HG02798 (cell line): Measurements from ENCODE around the gene DOCK7.
"Not testable (repeated sequence)": the region's sequence is repeated elsewhere in the genome, so short reads cannot be mapped to it uniquely, and the experiment has no call there.

Experiments
- ATAC-seq: cut with Tn5 transposase; IDR thresholded peaks from one replicate; pipeline ENCODE4 v1.9.1; 2021; ENCODE audit warnings: mild to moderate bottlenecking; ENCODE audit not compliant: unreplicated experiment, poor library complexity

DOCK7 gene

DNA sequence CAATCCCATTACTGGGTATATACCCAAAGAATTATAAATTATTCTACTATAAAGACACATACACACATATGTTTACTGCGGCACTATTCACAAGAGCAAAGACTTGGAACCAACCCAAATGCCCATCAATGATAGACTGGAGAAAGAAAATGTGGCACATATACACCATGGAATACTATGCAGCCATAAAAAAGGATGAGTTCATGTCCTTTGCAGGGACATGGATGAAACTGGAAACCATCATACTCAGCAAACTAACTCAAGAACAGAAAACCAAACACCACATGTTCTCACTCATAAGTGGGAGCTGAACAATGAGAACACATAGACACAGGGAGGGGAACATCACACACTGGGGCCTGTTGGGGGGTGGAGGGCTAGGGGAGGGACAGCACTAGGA lies 121.0 kb downstream of the DOCK7 start:
- not testable (repeated sequence) for ATAC-seq

DNA sequence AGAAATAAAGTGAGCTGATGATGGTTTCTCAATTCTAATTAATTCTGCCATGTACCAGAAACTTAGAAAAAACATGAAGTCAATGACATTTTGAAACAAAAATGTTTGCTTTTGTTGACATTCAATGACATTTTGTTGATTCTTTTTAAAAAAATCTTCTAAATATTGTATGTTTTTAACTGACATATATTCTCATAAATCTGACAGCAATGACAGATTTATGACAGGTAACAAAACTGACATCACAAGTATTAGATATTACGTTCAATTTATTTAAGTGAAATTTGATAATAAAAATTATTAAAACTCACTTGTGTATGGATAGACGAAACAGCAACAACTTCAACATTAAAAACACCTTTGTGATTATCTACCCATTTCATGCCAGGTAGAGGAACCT lies 126.9 kb downstream of the DOCK7 start:
- ATAC-seq: no peak

DNA sequence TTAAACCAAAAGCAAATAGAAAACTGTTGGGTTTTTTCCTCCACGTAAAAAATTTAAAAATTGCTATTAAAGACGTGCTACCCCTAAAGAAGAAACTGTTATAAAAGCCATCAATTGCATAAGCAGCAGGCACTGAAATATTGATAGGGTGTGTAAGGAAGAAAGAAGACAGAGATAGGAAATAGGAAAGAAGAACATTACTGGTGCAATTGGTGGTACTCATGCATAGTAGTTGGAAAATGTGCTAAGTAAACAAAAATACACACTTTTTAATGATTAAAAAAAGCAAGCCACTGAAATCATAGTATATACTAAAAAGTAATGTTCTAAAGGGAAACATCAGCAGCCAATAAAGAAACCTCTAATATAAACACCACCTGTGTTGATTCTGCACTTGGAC lies 143.6 kb downstream of the DOCK7 start:
- ATAC-seq: no peak

DNA sequence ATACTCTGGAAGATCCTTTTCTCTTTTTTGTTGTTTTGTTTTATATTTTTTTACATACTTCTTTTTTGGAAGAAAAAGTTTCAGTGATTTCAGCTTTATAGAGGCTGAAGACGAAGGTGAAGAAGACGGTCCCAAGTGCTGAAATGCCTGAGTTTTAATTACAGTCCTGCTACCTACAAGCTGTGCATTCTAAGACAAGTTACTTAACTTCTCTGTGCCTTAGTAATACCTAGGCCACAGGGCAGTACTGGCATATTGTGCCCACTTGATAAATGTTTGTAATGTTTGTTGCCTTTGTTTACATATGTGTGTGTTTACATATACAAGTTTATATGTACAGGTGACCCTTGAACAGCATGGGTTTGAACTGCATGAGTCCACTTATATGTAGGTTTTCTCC lies 147.1 kb downstream of the DOCK7 start:
- ATAC-seq: no peak

DNA sequence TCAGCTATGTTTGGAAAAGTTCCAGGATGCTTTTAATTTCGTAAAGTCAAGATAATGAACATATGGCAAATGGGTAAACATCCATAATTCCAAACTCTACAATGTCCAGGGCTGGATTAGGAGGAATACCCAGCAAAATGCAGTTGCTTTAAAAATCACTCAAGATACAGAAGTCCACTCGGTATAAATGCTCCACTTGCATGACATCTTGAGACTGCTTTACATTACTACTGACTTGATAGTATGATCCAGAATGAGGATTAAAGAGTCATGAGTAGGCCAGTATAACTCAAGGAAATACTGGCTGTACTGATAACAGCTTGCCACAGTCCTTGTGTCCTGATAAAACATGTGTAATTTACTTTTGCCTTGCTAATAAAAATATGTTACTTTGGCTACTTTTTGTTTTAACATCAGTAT lies 149.1 kb downstream of the DOCK7 start:
- no peak for ATAC-seq

DNA sequence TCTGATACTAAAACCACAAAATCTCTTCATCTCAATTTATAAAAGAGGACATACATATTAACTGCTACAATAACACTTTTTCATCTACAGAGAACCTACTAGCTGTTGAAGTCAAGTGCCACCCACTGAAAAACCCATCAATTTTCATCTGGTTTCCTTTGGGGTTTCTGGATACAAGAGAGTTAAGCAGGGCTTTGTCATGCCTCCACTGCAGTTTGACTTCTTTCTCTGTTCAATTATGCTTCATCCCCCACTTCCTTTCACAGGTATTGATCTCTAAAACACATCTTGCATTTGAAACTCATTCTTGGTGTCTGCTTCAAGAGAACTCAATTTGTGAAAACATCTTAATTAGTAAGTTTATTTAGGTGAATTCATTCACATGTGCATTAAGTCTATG lies 151.3 kb downstream of the DOCK7 start:
- no peak for ATAC-seq

DNA sequence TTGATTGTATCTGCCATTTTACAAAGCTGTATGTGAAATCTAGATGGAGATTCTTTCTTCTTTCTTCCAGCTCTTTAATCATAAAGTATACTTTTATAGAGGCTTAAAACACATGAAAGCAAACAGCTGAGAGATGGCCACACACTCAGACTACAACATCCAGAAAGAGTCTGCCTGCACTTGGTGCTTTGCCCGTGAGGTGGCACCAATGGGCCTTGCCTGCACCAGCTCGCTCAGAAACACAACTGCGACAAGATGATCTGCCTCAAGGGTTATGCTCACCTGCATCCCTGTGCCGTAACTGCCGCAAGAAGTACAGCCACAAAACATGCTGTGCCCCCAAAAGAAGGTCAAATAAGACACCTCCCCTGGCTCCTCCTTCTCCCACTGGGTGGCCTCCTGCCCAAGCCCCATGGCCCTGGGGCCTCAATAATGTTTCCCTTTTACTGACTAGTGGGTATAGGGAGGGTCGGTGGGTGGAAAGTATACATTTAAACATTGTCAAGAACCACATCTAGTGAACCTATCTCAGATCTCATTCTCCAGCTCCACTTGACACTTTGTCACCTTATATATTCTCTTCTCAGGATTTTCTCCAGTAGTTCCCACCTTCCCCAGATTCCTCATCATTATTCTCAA lies 157.6 kb downstream of the DOCK7 start:
- no peak for ATAC-seq

DNA sequence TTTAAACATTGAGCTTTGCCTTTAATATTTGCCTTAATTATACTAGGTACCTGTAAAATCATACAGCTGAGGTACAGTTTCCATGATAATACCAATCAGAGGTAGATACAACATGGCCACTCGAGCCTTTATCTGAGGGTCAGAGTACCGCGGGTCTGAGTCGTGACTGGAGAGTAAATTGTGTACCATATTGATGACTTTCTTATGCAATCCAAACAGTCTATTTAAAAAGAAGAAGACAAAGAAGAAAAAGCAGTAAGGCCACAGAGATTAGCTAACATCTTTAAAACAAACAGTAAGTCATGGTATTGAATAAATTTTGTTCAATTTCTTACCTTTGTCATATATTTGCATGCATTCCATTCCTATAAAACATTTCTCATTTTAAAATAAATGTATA lies 159.0 kb downstream of the DOCK7 start:
- no peak for ATAC-seq

DNA sequence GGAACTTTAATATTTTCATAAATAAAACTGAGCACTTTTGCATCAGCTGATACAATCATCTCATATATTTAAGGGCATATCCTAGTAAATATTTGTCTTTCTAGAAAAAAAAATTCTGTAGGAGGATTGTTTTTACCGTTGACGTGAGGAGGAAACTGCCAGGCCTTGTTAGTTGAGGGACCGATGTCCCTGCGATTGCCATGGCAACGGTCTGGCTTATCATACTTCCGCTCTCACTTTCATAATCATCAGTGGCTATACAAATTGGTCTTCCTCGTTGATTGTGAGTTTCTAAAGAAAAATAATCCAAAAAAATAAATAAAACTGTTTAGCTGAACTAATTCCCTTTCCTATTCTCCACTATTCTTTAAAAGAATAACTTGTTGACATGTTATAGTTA lies 160.2 kb downstream of the DOCK7 start:
- ATAC-seq: no peak

DNA sequence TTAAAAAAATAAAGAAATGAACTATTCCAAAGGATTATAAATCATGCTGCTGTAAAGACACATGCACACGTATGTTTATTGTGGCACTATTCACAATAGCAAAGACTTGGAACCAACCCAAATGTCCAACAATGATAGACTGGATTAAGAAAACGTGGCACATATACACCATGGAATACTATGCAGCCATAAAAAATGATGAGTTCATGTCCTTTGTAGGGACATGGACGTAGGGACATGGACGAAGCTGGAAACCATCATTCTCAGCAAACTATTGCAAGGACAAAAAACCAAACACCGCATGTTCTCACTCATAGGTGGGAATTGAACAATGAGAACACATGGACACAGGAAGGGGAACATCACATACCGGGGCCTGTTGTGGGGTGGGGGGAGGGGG lies 160.8 kb downstream of the DOCK7 start:
- not testable (repeated sequence) for ATAC-seq

DNA sequence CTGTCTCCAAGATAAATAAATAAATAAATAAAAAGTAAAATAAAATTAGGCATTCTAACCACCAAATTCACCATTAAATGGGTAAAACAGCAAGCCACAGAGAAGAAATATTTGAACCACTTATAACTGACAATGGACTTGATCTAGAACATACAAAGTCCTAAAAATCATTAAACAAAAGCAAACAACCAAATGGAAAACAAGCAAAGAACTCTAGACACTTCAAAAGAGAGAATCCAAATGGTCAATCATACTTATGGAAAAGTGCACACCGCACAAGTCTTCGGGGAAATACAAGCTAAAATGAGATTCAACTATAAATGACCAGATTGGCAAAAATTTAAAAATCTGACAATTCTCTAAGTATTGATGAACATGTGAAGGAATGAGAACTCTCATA lies 164.3 kb downstream of the DOCK7 start:
- no peak for ATAC-seq

DNA sequence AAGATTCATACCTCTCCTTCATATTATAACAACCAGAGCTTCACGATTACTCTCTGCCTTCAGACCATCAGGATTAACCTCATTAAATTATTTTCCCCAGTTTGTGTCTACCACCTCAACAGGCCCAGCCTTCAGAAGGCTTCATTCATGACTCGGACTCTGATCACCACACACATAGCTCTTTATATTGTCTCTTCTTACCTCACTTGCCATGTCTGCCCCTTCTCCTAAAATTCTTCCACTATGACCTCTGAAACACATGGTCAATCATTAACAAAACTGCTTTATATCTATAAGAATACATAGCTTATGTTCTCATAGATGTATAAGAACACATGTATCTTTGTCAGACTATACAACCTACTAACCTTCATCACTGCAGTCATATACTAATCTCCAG lies 171.6 kb downstream of the DOCK7 start:
- ATAC-seq: no peak

DNA sequence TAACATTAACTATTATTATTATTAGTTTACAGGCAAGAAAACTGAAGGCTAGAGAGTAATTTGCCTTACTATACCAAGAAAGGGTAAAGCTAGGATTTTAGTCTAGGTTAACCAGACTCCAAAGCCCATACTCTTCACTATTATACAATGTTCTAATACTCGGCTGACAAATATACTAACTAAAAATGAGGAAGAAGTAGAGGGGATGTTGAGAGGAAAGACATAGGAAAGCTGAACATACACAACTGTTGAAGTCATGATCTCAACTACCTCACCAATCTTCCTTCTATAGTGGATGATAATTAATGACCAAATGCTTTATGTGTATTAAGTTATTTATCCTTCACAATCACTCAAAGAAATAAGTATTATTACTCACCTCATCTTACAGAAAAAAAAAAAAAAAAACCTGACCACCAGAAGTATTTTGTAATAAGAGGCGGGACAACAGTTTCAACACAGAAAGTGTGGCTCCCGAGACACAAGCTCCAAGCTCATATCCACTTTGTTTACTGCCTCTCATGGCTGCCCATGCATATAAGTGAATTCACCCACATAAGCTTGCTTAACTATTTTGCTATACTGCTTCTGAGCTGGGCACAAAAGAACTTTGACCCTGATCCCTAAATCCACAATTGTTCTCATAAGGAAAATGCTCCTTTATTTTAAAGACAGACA lies 173.3 kb downstream of the DOCK7 start:
- no peak for ATAC-seq

DNA sequence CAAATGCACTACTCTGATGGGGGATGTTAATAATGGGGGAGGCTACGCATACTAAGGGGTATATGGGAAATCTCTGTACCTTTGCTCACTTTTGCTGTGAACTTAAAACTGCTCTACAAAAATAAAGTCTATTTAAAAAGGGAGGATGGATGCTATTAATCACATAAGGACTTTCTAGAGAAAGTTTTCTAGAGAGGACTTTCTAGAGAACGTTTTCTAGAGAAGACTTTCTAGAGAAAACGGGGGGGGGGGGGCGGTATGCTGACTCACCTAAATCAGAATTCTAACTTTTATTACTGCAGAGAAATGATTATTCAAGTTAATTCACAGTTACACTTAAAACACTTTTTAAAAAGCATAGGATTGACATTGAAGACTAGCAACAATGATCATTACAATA lies 175.2 kb downstream of the DOCK7 start:
- no peak for ATAC-seq

DNA sequence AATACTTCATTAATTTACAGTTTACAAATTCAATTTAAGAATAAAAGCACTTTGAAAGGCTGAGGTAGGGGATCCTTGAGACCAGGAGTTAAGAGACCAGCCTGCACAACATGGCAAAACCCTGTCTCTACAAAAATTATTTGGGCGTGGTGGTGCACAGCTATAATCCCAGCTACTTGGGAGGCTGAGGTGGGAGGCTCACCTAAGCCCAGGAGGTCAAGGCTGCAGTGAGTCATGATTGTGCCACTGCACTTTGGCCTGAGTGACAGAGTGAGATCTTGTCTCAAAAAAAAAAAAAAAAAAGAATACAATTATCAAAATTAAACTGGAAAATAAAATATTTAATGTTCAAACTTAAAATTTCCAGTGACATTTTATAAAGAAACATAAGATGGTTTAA lies 179.2 kb downstream of the DOCK7 start:
- ATAC-seq: no peak

DNA sequence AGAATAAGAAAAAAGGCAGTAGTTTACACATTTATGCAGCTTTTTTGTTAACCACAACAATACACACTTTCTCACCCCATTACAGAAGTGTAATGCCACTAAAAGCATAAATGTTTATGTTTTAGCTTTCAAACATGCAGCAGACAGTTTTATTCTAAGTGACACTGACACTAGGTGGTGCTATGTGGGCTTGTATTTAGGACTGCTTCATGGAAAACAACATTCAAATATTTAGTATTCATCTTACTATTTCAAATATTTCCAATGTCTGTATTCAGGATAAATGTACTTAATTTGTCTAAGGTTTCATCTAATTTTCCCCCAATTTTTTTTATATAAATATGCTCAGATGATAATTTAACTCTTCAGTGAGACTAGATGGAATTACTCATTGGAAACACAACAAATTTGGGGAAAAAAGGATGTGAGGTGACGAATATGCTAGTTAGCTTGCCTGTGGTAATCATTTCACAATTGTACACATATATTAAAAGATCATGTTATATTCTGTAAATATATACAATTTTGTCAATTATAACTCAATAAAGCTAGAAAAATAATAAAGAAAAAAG lies 179.9 kb downstream of the DOCK7 start:
- no peak for ATAC-seq

DNA sequence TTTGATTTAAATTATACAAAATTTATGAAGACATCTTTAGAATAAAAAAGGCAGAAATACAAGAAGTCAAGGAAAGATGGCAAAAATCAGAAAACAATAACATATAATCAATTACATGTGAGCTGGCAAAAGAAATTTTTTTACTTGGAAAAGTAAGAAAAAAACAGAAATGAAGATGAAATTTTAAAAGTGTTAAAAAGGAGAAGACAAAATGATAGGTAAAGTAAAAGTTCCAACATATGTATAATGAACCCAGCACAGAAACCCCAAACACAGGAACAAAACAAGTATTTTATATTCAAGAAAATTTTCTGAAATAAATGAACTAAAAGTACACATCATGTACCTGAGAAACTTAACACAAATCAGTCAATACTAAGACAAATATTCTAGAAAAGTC lies 188.0 kb downstream of the DOCK7 start:
- no peak for ATAC-seq

DNA sequence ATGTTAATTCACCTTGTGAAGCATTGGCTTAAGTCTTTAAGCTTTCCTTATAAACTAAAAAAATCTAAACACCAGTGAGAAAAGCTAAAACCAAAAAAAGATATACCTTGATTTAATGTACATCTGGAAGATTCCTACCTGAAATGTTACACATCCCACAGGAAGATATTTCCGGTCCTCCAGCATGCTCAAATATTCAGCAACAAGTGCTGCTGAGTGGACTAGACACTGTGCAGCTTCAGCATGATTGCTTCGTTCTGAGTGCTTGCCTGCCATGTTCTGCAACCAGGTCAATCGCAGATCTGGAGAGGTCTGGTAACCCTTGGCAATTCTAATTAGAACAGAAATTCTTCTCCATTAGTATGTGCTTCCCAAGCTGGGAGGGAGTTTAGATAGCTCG lies 194.0 kb downstream of the DOCK7 start:
- ATAC-seq: no peak

DNA sequence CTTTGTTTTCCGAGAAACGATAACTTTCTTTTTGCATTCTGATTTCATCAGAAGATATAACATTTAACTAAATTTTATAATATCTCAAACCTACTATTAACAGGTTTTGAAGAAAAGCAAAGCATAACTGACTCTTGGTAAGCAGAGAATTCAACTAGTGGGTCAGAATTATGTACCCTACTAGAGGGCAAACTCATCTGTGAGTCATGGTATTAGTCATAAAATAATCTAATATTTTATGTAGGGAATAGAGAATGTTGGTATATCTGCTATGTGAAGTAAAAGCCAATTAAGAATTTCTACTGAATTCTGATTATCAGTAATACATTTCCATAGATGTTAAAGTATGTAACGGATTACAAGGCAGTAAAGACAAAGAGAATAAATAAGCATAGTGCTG lies 194.5 kb downstream of the DOCK7 start:
- no peak for ATAC-seq

DNA sequence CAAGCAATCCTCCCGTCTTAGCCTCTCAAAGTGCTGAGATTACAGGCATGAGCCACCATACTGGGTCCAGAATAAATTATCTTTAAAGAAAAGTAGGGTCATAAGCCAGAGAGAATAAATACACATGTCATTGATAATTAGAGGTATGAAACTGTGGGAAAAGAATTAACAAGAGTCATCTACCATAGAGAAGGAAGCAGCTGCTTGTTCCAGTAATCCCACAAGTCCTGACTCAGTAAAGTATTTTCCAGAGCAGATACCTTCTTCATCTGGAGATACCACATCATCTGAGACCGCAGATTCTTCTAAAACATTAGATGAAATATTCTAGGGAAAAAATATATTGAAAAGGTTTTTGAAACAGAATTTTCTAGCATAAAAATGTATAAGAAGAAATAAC lies 195.7 kb downstream of the DOCK7 start:
- no peak for ATAC-seq

DNA sequence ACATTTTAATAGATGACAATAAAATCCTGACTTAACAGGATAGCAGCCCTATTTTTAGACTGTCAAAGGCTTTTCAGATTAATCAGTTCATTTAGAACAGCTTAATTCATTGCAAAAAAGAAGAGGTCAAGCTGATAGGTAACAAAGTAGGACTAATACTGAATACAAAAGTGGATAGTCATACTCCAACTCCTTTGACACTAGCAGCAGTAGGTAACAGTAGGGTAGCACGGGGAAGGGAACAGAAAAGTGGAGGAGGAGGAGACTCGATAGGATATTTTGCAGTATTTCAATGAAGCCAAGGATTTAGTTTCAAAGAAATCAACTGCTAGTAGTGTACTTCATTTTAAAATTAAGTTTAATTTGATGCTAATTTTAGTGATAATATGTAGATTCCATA lies 200.2 kb downstream of the DOCK7 start:
- ATAC-seq: no peak

DNA sequence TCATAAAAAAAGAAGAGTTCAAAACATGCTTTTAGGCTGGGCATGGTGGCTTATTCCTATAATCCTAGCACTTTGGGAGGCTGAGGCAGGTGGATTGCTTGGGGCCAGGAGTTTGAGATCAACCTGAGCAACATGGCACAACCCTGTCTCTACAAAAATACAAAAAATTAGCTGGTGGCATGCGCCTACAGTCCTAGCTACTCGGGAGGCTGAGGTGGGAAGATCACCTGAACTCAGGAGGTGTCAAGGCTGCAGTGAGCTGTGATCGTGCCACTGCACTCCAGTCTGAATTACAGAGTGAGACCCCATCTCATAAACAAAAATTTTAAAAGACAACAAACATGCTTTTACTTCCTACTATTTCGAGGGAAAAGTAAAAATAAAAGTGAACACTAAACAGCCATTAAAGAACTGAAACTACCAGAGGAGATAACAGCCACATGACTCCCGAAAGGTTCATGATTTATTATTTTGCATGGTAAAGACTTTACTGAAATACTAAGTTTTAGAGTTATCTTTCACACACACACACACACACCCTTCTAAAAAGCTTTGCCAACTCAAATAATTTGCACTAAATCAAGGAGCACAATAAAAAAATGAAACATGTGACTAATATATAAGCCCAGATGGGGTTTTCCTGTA lies 203.2 kb downstream of the DOCK7 start:
- ATAC-seq: no peak
